ENCODE measurements around the gene GAMT. TPM values are rescaled to one million over a fixed set of nuclear protein-coding genes. Genes with fewer than 3 reads are reported as not detected.
"Not testable (repeated sequence)": the region's sequence is repeated elsewhere in the genome, so short reads cannot be mapped to it uniquely, and the experiment has no call there.

Gene GAMT
- total RNA-seq, 2 donors from 2014 or later, result 38.4 to 49.6 TPM

GRCh38 chr19:1441022-1441426, 39.7 kb upstream of the GAMT start:
- Mint-ChIP-seq H3K4me3 (peak overlapping the region; percentile 95), H3K9me3 (no peaks in the 10 kb centered on the region), H3K27me3 (ENCODE audit: insufficient read depth) (peaks cover 12% of the 10 kb centered on the region), H3K36me3 (ENCODE audit: low read depth) (peaks cover 36% of the 10 kb centered on the region), H3K27ac (no peak overlapping the region), H3K4me1 (peaks cover 8% of the 10 kb centered on the region)
- no peak overlapping the region for H3K9ac ChIP-seq (ENCODE audit: extremely low read depth, low read length, poor library complexity, severe bottlenecking)
- no peak overlapping the region for H3K27ac ChIP-seq (ENCODE audit: low read depth, low read length)
- H3K9me3 ChIP-seq (ENCODE audit: control insufficient read depth, low read length), result no peaks in the 10 kb centered on the region
- DNase-seq, result no peak
- no peaks in the 10 kb centered on the region for H3K4me1 ChIP-seq (ENCODE audit: control insufficient read depth, insufficient read depth, low read length)
- H3K36me3 ChIP-seq (ENCODE audit: control insufficient read depth, insufficient read depth, low read length), result peaks cover 33% of the 10 kb centered on the region
- no peak for TF ChIP-seq CTCF (conservative IDR thresholded peaks at IDR 0.05)
- no peak overlapping the region for H3K4me3 ChIP-seq (ENCODE audit: low read length)
- no peaks in the 10 kb centered on the region for H3K27me3 ChIP-seq (ENCODE audit: control insufficient read depth, insufficient read depth, low read length, poor library complexity, severe bottlenecking)
- 95 to 98% methylated on average over 4 to 9 of the region's 9 CpGs for WGBS, 2 experiments (ENCODE audit: insufficient coverage in 1 of 2, insufficient read length in 1 of 2)

- Mint-ChIP-seq H3K36me3 (ENCODE audit: low read depth) (peaks cover 41% of the 10 kb centered on the region), H3K27me3 (ENCODE audit: insufficient read depth) (peaks cover 10% of the 10 kb centered on the region), H3K4me1 (peaks cover 8% of the 10 kb centered on the region), H3K9me3 (no peaks in the 10 kb centered on the region), H3K4me3 (peak overlapping the region; percentile 95), H3K27ac (peak overlapping the region; percentile 26)
- no peaks in the 10 kb centered on the region for H3K9me3 ChIP-seq (ENCODE audit: control insufficient read depth, low read length)
- H3K4me3 ChIP-seq (ENCODE audit: low read length), result no peak overlapping the region
- TF ChIP-seq CTCF (conservative IDR thresholded peaks at IDR 0.05), result no peak
- no peak overlapping the region for H3K9ac ChIP-seq (ENCODE audit: extremely low read depth, low read length, poor library complexity, severe bottlenecking)
- DNase-seq, result no peak
- H3K36me3 ChIP-seq (ENCODE audit: control insufficient read depth, insufficient read depth, low read length), result peaks cover 38% of the 10 kb centered on the region
- H3K27me3 ChIP-seq (ENCODE audit: control insufficient read depth, insufficient read depth, low read length, poor library complexity, severe bottlenecking), result no peaks in the 10 kb centered on the region
- WGBS, 2 experiments (ENCODE audit: insufficient coverage in 1 of 2, insufficient read length in 1 of 2), result 94 to 96% methylated on average over 5 to 15 of the region's 15 CpGs
- H3K27ac ChIP-seq (ENCODE audit: low read depth, low read length), result no peak overlapping the region
- no peaks in the 10 kb centered on the region for H3K4me1 ChIP-seq (ENCODE audit: control insufficient read depth, insufficient read depth, low read length)
Measured at GRCh38 chr19:1440418-1440801, 39.1 kb upstream of the GAMT start.

- not testable (repeated sequence) for H3K27me3 Mint-ChIP-seq (ENCODE audit: insufficient read depth); H3K4me1 ChIP-seq (ENCODE audit: control insufficient read depth, insufficient read depth, low read length); H3K9me3 ChIP-seq (ENCODE audit: control insufficient read depth, low read length); H3K27me3 ChIP-seq (ENCODE audit: control insufficient read depth, insufficient read depth, low read length, poor library complexity, severe bottlenecking); H3K27ac ChIP-seq (ENCODE audit: low read depth, low read length); H3K4me1 Mint-ChIP-seq; H3K9me3 Mint-ChIP-seq; DNase-seq
- peak overlapping the region; percentile 98 for H3K9ac ChIP-seq (ENCODE audit: extremely low read depth, low read length, poor library complexity, severe bottlenecking)
- peak overlapping the region; percentile 88 for H3K27ac Mint-ChIP-seq
- H3K4me3 Mint-ChIP-seq, result peak overlapping the region; percentile 95
- WGBS, 2 experiments (ENCODE audit: insufficient coverage in 1 of 2, insufficient read length in 1 of 2), result 84 to 88% methylated on average over 44 to 57 of the region's 57 CpGs
- H3K36me3 ChIP-seq (ENCODE audit: control insufficient read depth, insufficient read depth, low read length), result peaks cover 42% of the 10 kb centered on the region
- H3K36me3 Mint-ChIP-seq (ENCODE audit: low read depth), result peaks cover 44% of the 10 kb centered on the region
- H3K4me3 ChIP-seq (ENCODE audit: low read length), result peak overlapping the region; percentile 92
Measured at GRCh38 chr19:1439525-1440417, 38.4 kb upstream of the GAMT start.

Measured in endodermal cell (in vitro differentiated cells).